CD14-positive monocyte (primary cell): ENCODE measurements around the gene TEX29. TPM values are rescaled to one million over a fixed set of nuclear protein-coding genes. Genes with fewer than 3 reads are reported as not detected.

Experiments
- DNase-seq, 3 donors: peaks; one replicate each; pipeline ENCODE4 v3.0.0-alpha.2; 2011 to 2022
- H2AFZ ChIP-seq: 2 replicates; pipeline ENCODE4 v1.6.0; 2012; ENCODE audit warnings: mild to moderate bottlenecking, low read depth, low read length, inconsistent platforms; ENCODE audit not compliant: insufficient read depth, poor library complexity, severe bottlenecking
- H3K27ac ChIP-seq, 2 donors: 1 replicate in 1 of 2; 2 replicates in 1 of 2; pipeline ENCODE4 v1.5.1; 2012 to 2013; ENCODE audit warnings: low read length in 2 of 2, control low read depth in 1 of 2, inconsistent platforms in 1 of 2, low read depth in 1 of 2, mild to moderate bottlenecking in 1 of 2
- H3K27me3 ChIP-seq, 2 donors: one replicate each; pipeline versions ENCODE4 v1.6.0 to v1.6.1; 2011 to 2013; ENCODE audit warnings: low read length in 2 of 2; ENCODE audit not compliant: control insufficient read depth in 2 of 2, insufficient read depth in 2 of 2
- H3K36me3 ChIP-seq, 2 donors: replicated peaks in 1 of 2; 1 replicate in 1 of 2; 2 replicates in 1 of 2; pipeline versions ENCODE4 v1.5.1 to v1.6.1; 2012 to 2013; ENCODE audit warnings: low read length in 2 of 2, control low read depth in 1 of 2, inconsistent platforms in 1 of 2, mild to moderate bottlenecking in 1 of 2; ENCODE audit not compliant: insufficient read depth in 2 of 2, control insufficient read depth in 1 of 2
- H3K4me1 ChIP-seq, 2 donors: 1 replicate in 1 of 2; 2 replicates in 1 of 2; pipeline versions ENCODE4 v1.5.1 to v1.6.1; 2012 to 2013; ENCODE audit warnings: low read length in 2 of 2, control low read depth in 1 of 2, inconsistent platforms in 1 of 2, mild to moderate bottlenecking in 1 of 2, moderate library complexity in 1 of 2; ENCODE audit not compliant: insufficient read depth in 2 of 2, control insufficient read depth in 1 of 2
- H3K4me2 ChIP-seq: replicated peaks from 2 replicates; pipeline ENCODE3; 2012; ENCODE audit warnings: low read length, moderate library complexity, mild to moderate bottlenecking; ENCODE audit not compliant: poor library complexity, severe bottlenecking; ENCODE audit errors: extremely low read depth
- H3K4me3 ChIP-seq, 3 experiments: fragments of 200-600 bp in 1 of 3; sonication (generic) in 1 of 3; replicated peaks in 1 of 3; 1 replicate in 2 of 3; 2 replicates in 1 of 3; pipeline ENCODE4 v1.5.1; 2011 to 2013; ENCODE audit warnings: low read length in 3 of 3, mild to moderate bottlenecking in 3 of 3, control low read depth in 2 of 3, low read depth in 2 of 3, inconsistent platforms in 1 of 3, moderate library complexity in 1 of 3
- H3K79me2 ChIP-seq: 2 replicates; pipeline ENCODE4 v1.6.0; 2012; ENCODE audit warnings: mild to moderate bottlenecking, control low read depth, inconsistent platforms, low read length, moderate library complexity; ENCODE audit not compliant: insufficient read depth
- H3K9ac ChIP-seq: 2 replicates; pipeline ENCODE4 v1.6.0; 2017; ENCODE audit warnings: low read length, mild to moderate bottlenecking; ENCODE audit not compliant: insufficient read depth, poor library complexity, severe bottlenecking
- H3K9me3 ChIP-seq, 2 donors: replicated peaks in 1 of 2; 1 replicate in 1 of 2; 2 replicates in 1 of 2; pipeline versions ENCODE4 v1.5.1 to v1.6.1; 2012 to 2013; ENCODE audit warnings: low read length in 2 of 2, control low read depth in 1 of 2; ENCODE audit not compliant: control insufficient read depth in 1 of 2, insufficient read depth in 1 of 2
- H4K20me1 ChIP-seq: 2 replicates; pipeline ENCODE4 v1.6.0; 2012; ENCODE audit warnings: mild to moderate bottlenecking, low read length, control low read depth, moderate library complexity; ENCODE audit not compliant: insufficient read depth
- H3K27ac Mint-ChIP-seq, 7 donors: one replicate each; pipeline ENCODE4 v1.8.0; 2020; ENCODE audit warnings: mild to moderate bottlenecking in 7 of 7, mixed read lengths in 7 of 7, moderate library complexity in 6 of 7, inconsistent platforms in 2 of 7
- H3K27me3 Mint-ChIP-seq, 3 donors: one replicate each; pipeline ENCODE4 v1.8.0; 2021 to 2022; ENCODE audit warnings: low read depth in 3 of 3, mild to moderate bottlenecking in 3 of 3, mixed read lengths in 3 of 3, moderate library complexity in 3 of 3, inconsistent platforms in 1 of 3
- H3K36me3 Mint-ChIP-seq, 2 donors: one replicate each; pipeline ENCODE4 v1.8.0; 2020; ENCODE audit warnings: mixed read lengths in 2 of 2, inconsistent platforms in 1 of 2, mild to moderate bottlenecking in 1 of 2
- H3K4me1 Mint-ChIP-seq: one replicate; pipeline ENCODE4 v1.8.0; 2020; ENCODE audit warnings: mild to moderate bottlenecking, mixed read lengths
- H3K4me3 Mint-ChIP-seq, 2 donors: one replicate each; pipeline ENCODE4 v1.8.0; 2020; ENCODE audit warnings: mild to moderate bottlenecking in 2 of 2, mixed read lengths in 2 of 2, moderate library complexity in 1 of 2
- H3K9me3 Mint-ChIP-seq, 7 donors: one replicate each; pipeline ENCODE4 v1.8.0; 2020 to 2022; ENCODE audit warnings: mixed read lengths in 7 of 7, mild to moderate bottlenecking in 6 of 7, moderate library complexity in 6 of 7, inconsistent platforms in 2 of 7
- CTCF ChIP-seq: fragments of 200-600 bp; IDR thresholded peaks from one replicate; pipeline ENCODE4 v1.8.0; 2022; ENCODE audit warnings: antibody characterized with exemption, mild to moderate bottlenecking
- WGBS: methylation state at CpG from one replicate; pipeline ENCODE4 v1.1.5; 2013; ENCODE audit warnings: missing lambda C conversion rate; ENCODE audit not compliant: insufficient coverage; 5-methylcytosine and 5-hydroxymethylcytosine counted together
- intact Hi-C, 2 donors: fragments of 100-400 bp; cut with micrococcal nuclease; formaldehyde crosslinking; loops; one replicate each; pipeline versions ENCODE4 v1.15.0 to v1.15.1; 2023
- polyA plus RNA-seq, 3 donors: library from polyadenylated mRNA; depleted of rRNA in 1 of 3; unstranded in 2 of 3; stranded (reverse) in 1 of 3; fragments of 300-500 nt in 2 of 3; fragments of >200 nt in 1 of 3; fragmentation: Illumina TruSeq in 2 of 3; gene quantifications; 1 replicate in 2 of 3; 2 replicates in 1 of 3; pipeline ENCODE4 v1.2.3, GENCODE V29; 2012 to 2021

Gene TEX29
- polyA plus RNA-seq, 3 donors = 0.27 to 0.29 TPM; not detected in 1

- Mint-ChIP-seq H3K36me3 (peaks cover 2 to 14% of the 10 kb centered on the region in 2 donors), H3K27me3 (no peaks in the 10 kb centered on the region), H3K4me1 (no peaks in the 10 kb centered on the region), H3K9me3 (peaks cover 27 to 36% (median 33%) of the 10 kb centered on the region in 7 donors), H3K27ac (no peak overlapping the region), H3K4me3 (no peak overlapping the region)
- DNase-seq = no peak
- Histone ChIP-seq H4K20me1 (no peaks in the 10 kb centered on the region), H3K4me2 (no peak overlapping the region), H3K9ac (no peak overlapping the region), H3K36me3 (no peaks in the 10 kb centered on the region), H3K9me3 (peaks cover 36 to 42% of the 10 kb centered on the region in 2 donors), H3K4me1 (no peaks in the 10 kb centered on the region), H3K79me2 (no peaks in the 10 kb centered on the region), H3K4me3 (no peak overlapping the region), H3K27ac (no peak overlapping the region), H3K27me3 (no peaks in the 10 kb centered on the region), H2AFZ (no peak overlapping the region)
- 92% methylated on average over 14 of the region's 14 CpGs for WGBS
- no peak for TF ChIP-seq CTCF
- intact Hi-C loops = no loop called here
Observed at GRCh38 chr13:111313911-111314425, 6.5 kb upstream of the TEX29 start.

- DNase-seq = no peak
- Histone ChIP-seq H3K4me1 (no peaks in the 10 kb centered on the region), H4K20me1 (no peaks in the 10 kb centered on the region), H2AFZ (no peak overlapping the region), H3K27ac (no peak overlapping the region), H3K79me2 (no peaks in the 10 kb centered on the region), H3K4me2 (no peak overlapping the region), H3K36me3 (no peaks in the 10 kb centered on the region), H3K9me3 (peaks cover 28 to 36% of the 10 kb centered on the region in 2 donors), H3K4me3 (no peak overlapping the region), H3K9ac (no peak overlapping the region), H3K27me3 (no peaks in the 10 kb centered on the region)
- whole genome bisulfite sequencing = 100% methylated on average over 1 of the region's 6 CpGs
- H3K27me3 Mint-ChIP-seq = no peaks in the 10 kb centered on the region
- H3K27ac Mint-ChIP-seq = no peak overlapping the region
- TF ChIP-seq CTCF = no peak
- intact Hi-C loops = no loop called here
- H3K36me3 Mint-ChIP-seq = peaks cover 2 to 14% of the 10 kb centered on the region in 2 donors
- H3K4me3 Mint-ChIP-seq = no peak overlapping the region
- H3K9me3 Mint-ChIP-seq = peaks cover 28 to 34% (median 30%) of the 10 kb centered on the region in 7 donors
- no peaks in the 10 kb centered on the region for H3K4me1 Mint-ChIP-seq
Observed at GRCh38 chr13:111314852-111315251, 5.6 kb upstream of the TEX29 start.
